AG10803 (cell line): ENCODE results near the gene GPR162.

Experiments
- DNase-seq: peaks from one replicate; pipeline ENCODE4 v3.0.0; 2010; ENCODE audit warnings: low read depth
- H3K4me3 ChIP-seq: 2 replicates; pipeline ENCODE4 v1.5.1; 2011; ENCODE audit warnings: mild to moderate bottlenecking, low read length, control low read depth
- TF ChIP-seq, protein P1 (sequence below): conservative IDR thresholded peaks from 2 replicates; pipeline ENCODE4 v1.5.1; 2011; ENCODE audit warnings: mild to moderate bottlenecking, low read length, control low read depth, inconsistent platforms

The GPR162 gene

DNA sequence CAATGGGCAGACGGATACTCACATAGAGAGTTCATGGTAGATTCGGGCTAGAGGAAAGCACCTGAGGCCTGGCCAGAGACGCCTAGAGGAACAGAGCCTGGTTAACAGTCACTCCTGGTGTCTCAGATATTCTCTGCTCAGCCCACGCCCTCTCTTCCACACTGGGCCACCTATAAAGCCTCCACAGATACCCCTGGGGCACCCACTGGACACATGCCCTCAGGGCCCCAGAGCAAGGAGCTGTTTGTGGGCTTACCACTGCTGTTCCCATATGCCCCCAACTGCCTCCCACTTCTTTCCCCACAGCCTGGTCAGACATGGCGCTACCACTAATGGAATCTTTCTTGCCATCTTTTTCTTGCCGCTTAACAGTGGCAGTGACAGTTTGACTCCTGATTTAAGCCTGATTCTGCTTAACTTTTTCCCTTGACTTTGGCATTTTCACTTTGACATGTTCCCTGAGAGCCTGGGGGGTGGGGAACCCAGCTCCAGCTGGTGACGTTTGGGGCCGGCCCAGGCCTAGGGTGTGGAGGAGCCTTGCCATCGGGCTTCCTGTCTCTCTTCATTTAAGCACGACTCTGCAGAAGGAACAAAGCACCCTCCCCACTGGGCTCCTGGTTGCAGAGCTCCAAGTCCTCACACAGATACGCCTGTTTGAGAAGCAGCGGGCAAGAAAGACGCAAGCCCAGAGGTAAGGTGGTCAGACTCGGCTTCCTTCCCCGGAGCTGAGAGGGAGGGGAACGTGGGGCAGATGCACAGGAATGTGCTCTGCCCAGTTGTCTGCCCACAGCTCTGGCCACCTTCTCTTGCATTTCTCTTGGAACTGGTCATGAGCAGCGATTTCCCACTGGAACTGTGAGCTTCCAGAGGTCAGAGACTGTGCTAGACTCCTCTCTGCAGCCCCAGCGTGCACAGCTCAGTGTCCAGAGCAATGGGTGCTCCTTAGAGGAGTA lies 32.4 kb upstream of the GPR162 start, which contains the start of gene CD4:
TSS of gene CD4 (plus strand) at position 557 of the 953 bp plus-strand sequence. CDS start 10,611 bp downstream, outside the sequence.
- H3K4me3 ChIP-seq, result no peak within 1 kb of the TSS
- TF ChIP-seq, protein P1, sequence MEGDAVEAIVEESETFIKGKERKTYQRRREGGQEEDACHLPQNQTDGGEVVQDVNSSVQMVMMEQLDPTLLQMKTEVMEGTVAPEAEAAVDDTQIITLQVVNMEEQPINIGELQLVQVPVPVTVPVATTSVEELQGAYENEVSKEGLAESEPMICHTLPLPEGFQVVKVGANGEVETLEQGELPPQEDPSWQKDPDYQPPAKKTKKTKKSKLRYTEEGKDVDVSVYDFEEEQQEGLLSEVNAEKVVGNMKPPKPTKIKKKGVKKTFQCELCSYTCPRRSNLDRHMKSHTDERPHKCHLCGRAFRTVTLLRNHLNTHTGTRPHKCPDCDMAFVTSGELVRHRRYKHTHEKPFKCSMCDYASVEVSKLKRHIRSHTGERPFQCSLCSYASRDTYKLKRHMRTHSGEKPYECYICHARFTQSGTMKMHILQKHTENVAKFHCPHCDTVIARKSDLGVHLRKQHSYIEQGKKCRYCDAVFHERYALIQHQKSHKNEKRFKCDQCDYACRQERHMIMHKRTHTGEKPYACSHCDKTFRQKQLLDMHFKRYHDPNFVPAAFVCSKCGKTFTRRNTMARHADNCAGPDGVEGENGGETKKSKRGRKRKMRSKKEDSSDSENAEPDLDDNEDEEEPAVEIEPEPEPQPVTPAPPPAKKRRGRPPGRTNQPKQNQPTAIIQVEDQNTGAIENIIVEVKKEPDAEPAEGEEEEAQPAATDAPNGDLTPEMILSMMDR, result no peak
- DNase-seq, result no peak

DNA sequence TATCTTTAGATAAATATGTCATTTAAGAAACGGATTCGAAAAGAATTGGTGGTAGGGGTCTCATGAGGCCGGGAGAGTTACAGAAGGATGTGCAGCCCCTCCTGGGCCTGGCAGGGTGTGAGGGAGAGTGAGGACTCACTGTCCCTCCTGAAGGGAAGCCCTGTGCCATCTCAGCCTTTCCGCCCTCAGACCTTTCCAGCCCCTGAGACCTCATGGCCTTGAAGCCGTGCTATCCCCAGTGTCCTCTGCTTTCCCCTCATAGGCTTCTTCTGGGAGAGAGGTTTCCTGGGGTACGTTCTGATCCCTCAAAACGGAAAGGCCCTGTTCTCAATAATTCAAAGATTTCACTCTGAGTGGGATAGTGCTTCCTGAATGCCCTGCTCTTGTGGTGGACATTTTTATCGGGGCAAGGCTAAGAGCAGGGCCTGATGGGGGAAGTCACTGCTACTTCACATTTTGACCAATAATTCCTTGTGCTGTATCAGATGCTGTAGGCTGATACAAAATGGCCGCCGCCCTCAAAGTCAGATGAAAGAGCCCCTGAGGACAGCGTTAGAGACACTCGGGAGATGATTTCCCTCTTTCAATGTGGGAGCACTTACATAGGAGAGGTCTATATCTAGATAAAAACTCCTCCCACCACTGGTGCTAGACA lies 31.0 kb upstream of the GPR162 start:
- no peak for DNase-seq
- H3K4me3 ChIP-seq, result no peak overlapping the region
- TF ChIP-seq, protein P1, result no peak

DNA sequence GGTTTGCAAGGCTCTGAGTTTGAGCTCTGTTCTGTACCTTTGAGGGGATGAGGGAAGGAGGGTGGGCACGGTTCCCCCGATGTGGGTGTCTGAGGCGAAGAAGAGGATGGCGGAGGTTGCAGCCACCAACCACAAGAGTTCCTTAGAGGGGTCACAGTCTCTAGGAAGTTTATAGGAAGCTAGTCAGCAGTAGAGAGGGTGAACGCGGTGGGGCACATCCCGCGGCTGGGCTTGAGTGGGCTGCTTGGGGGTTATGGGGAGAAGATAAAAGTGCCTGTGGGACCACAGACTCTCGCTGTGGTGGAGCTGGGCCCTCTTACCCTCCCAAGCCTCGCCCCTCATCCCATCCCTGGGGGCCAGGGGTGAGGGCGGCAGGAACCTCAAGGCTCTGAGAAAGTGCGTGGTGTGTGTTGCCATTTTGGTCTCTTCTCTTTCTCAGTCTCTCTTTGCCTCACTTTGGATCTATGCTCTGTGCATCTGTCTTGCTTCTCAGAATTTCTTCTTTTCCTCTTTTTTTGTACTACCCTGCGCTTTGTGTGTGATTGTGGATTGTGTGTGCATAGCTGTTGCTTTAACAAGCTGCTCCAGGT lies 29.6 kb upstream of the GPR162 start:
- DNase-seq, result no peak
- TF ChIP-seq, protein P1, result no peak
- no peak overlapping the region for H3K4me3 ChIP-seq

DNA sequence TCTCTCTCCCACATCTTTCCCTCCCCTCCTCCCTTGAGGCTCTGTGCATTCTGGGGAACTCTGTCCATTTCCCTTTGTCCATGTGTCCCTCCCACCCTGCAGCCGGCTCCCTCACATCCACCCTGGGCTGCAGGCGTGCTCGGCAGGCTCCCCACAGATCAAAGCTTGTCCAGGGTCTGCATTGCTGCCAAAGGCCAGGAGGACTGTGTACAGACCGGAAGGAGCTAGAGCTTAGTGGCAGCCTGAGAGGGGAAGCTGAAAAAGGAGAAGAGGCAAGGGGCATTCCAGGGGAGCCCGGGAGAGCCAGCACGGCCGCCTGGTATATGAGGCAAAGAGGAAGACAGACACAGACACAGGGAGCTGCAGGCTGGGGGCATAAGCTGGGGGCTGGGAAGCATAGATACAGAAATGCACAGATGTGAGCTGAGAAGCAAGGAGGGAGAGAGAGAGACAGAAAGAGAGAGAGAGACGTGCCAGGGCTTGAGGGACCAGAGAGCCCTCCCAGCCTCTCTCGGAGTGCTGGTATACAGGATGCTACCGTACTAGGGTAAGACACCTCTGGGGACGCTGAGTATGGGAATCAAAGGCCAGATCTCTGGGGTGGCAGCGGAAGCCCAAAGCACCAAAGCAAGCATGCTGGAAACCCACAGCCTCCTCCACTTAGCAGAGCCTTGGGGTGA lies 29.0 kb upstream of the GPR162 start:
- H3K4me3 ChIP-seq, result no peak overlapping the region

DNA sequence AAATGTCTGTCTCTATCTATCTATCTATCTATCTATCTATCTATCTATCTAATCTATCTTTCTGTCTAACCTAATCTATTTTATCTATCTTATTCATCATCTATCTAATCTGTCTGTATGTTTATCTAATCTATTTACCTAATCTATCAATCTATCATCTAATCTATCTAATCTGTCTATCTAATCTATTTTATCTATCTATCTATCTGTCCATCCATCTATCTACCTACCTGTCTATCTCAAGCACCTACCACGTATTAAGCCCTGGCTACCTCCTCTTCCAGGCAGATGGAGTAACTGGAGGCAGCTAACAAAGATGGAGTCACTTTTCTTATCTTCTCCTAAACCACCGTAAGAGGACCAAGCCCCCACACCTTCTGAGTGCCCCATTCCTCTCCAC lies 26.5 kb upstream of the GPR162 start:
- TF ChIP-seq, protein P1, result no peak
- H3K4me3 ChIP-seq, result no peak overlapping the region
- no peak for DNase-seq

More for the DNA sequence above, 29.0 kb upstream of the GPR162 start:
- TF ChIP-seq, protein P1, result no peak
- DNase-seq, result no peak

DNA sequence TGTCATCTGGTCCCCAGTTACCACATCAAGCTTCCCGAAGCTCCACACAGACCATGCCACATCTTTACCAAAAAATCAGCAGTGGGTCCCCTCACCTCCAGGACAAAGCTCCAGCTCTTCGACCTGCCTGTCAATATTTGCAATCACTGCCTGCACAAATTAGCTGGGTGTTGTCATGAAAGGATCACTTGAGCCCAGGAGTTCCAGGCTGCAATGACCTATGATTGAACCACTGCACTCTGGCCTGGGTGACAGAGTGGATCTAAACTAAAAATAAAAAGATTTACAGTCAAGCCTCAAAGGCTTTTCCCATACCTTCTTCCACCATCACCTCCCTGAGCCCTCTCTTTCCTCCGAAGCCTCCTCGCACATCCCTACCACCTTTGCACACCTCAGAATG lies 25.0 kb upstream of the GPR162 start:
- no peak for DNase-seq
- no peak overlapping the region for H3K4me3 ChIP-seq
- TF ChIP-seq, protein P1, result no peak
